H9 (cell line): ENCODE data around the gene ZSCAN22. TPM values are rescaled to one million over a fixed set of nuclear protein-coding genes. Genes with fewer than 3 reads are reported as not detected.

Experiments used
- DNase-seq: peaks from one replicate; pipeline ENCODE4 v3.0.0-alpha.2; 2017
- H2AFZ ChIP-seq: one replicate; pipeline ENCODE4 v1.6.1; 2013; ENCODE audit warnings: mild to moderate bottlenecking, low read length, control low read depth, moderate library complexity
- H2AK5ac ChIP-seq: 2 replicates; pipeline ENCODE4 v1.6.1; 2013; ENCODE audit warnings: low read length, control low read depth, mixed read lengths; ENCODE audit not compliant: insufficient read length
- H2BK120ac ChIP-seq: one replicate; pipeline ENCODE4 v1.6.1; 2013; ENCODE audit warnings: low read depth, mild to moderate bottlenecking, low read length, control low read depth, inconsistent platforms; ENCODE audit not compliant: poor library complexity, severe bottlenecking
- H2BK12ac ChIP-seq: 2 replicates; pipeline ENCODE4 v1.6.1; 2013; ENCODE audit warnings: low read length, control low read depth, mixed read lengths, low read depth; ENCODE audit not compliant: insufficient read length
- H2BK15ac ChIP-seq: 2 replicates; pipeline ENCODE4 v1.6.1; 2013; ENCODE audit warnings: low read depth, low read length, control low read depth
- H2BK20ac ChIP-seq: one replicate; pipeline ENCODE4 v1.6.1; 2013; ENCODE audit warnings: low read depth, mild to moderate bottlenecking, low read length, control low read depth, inconsistent platforms; ENCODE audit not compliant: poor library complexity, severe bottlenecking
- H2BK5ac ChIP-seq: 2 replicates; pipeline ENCODE4 v1.6.1; 2013; ENCODE audit warnings: low read length, control low read depth, mixed read lengths; ENCODE audit not compliant: insufficient read length
- H3K14ac ChIP-seq: 2 replicates; pipeline ENCODE4 v1.6.1; 2013; ENCODE audit warnings: low read length, control low read depth; ENCODE audit not compliant: insufficient read depth
- H3K18ac ChIP-seq: 2 replicates; pipeline ENCODE4 v1.6.1; 2013; ENCODE audit warnings: low read depth, mild to moderate bottlenecking, mixed read lengths, low read length, control low read depth; ENCODE audit not compliant: insufficient read length
- H3K23ac ChIP-seq: 2 replicates; pipeline ENCODE4 v1.6.1; 2013; ENCODE audit warnings: low read length, control low read depth, mixed read lengths, low read depth; ENCODE audit not compliant: insufficient read length
- H3K23me2 ChIP-seq: 2 replicates; pipeline ENCODE4 v1.6.1; 2013; ENCODE audit warnings: low read depth, mild to moderate bottlenecking, mixed read lengths, low read length, control low read depth; ENCODE audit not compliant: insufficient read length, poor library complexity, severe bottlenecking
- H3K27ac ChIP-seq: 2 replicates; pipeline ENCODE4 v1.5.1; 2013; ENCODE audit warnings: low read length, control low read depth, mixed read lengths, low read depth; ENCODE audit not compliant: insufficient read length
- H3K27me3 ChIP-seq: 2 replicates; pipeline ENCODE4 v1.6.1; 2013; ENCODE audit warnings: low read length, control low read depth, inconsistent platforms; ENCODE audit not compliant: insufficient read depth
- H3K4ac ChIP-seq: 2 replicates; pipeline ENCODE4 v1.6.1; 2013; ENCODE audit warnings: low read depth, mild to moderate bottlenecking, control low read depth, inconsistent platforms, low read length, moderate library complexity
- H3K4me1 ChIP-seq: 2 replicates; pipeline ENCODE4 v1.6.1; 2013; ENCODE audit warnings: low read length, control low read depth, inconsistent platforms; ENCODE audit not compliant: insufficient read depth
- H3K4me2 ChIP-seq: 2 replicates; pipeline ENCODE4 v1.6.1; 2013; ENCODE audit warnings: low read length, control low read depth, mixed read lengths; ENCODE audit not compliant: insufficient read length, insufficient read depth
- H3K56ac ChIP-seq: 2 replicates; pipeline ENCODE4 v1.6.1; 2013; ENCODE audit warnings: low read depth, mild to moderate bottlenecking, mixed read lengths, low read length, control low read depth; ENCODE audit not compliant: insufficient read length
- H3K79me1 ChIP-seq: 2 replicates; pipeline ENCODE4 v1.6.1; 2013; ENCODE audit warnings: low read depth, mild to moderate bottlenecking, moderate library complexity, low read length, control low read depth, inconsistent platforms; ENCODE audit not compliant: insufficient read depth, poor library complexity, severe bottlenecking
- H3K79me2 ChIP-seq: 2 replicates; pipeline ENCODE4 v1.6.1; 2013; ENCODE audit warnings: low read length, control low read depth, inconsistent platforms; ENCODE audit not compliant: insufficient read depth
- H3K9ac ChIP-seq: 2 replicates; pipeline ENCODE4 v1.6.1; 2013; ENCODE audit warnings: low read length, control low read depth, mixed read lengths; ENCODE audit not compliant: insufficient read length; ENCODE audit errors: extremely low read depth
- H3K9me3 ChIP-seq: one replicate; pipeline ENCODE4 v1.6.1; 2013; ENCODE audit warnings: low read depth, low read length, inconsistent platforms; ENCODE audit not compliant: control insufficient read depth
- H3T11ph ChIP-seq: one replicate; pipeline ENCODE4 v1.6.1; 2013; ENCODE audit warnings: mild to moderate bottlenecking, low read length, control low read depth, inconsistent platforms
- H4K20me1 ChIP-seq: one replicate; pipeline ENCODE4 v1.6.1; 2013; ENCODE audit not compliant: control insufficient read depth, insufficient read length, insufficient read depth
- H4K5ac ChIP-seq: 2 replicates; pipeline ENCODE4 v1.6.1; 2013; ENCODE audit warnings: low read depth, mild to moderate bottlenecking, mixed read lengths, low read length, control low read depth; ENCODE audit not compliant: insufficient read length
- H4K8ac ChIP-seq: replicated peaks from 2 replicates; pipeline ENCODE4 v1.6.1; 2013; ENCODE audit warnings: low read length, control low read depth, mixed read lengths, low read depth; ENCODE audit not compliant: insufficient read length
- H4K91ac ChIP-seq: 2 replicates; pipeline ENCODE4 v1.6.1; 2013; ENCODE audit warnings: low read depth, mild to moderate bottlenecking, moderate library complexity, mixed read lengths, low read length, control low read depth; ENCODE audit not compliant: insufficient read length
- H3K27ac Mint-ChIP-seq, 3 experiments: 2 replicates in 2 of 3; 3 replicates in 1 of 3; pipeline ENCODE4 v1.8.0; 2020 to 2021; ENCODE audit warnings: mixed read lengths in 3 of 3, mild to moderate bottlenecking in 1 of 3, moderate library complexity in 1 of 3
- H3K27me3 Mint-ChIP-seq: 2 replicates; pipeline ENCODE4 v1.8.0; 2021; ENCODE audit warnings: low read depth, mild to moderate bottlenecking, moderate library complexity, mixed read lengths
- H3K36me3 Mint-ChIP-seq, 3 experiments: 2 replicates in 2 of 3; 3 replicates in 1 of 3; pipeline ENCODE4 v1.8.0; 2020 to 2021; ENCODE audit warnings: low read depth in 3 of 3, mixed read lengths in 3 of 3; ENCODE audit not compliant: insufficient read depth in 1 of 3
- H3K4me1 Mint-ChIP-seq, 2 experiments: 2 replicates each; pipeline ENCODE4 v1.8.0; 2020; ENCODE audit warnings: mixed read lengths in 2 of 2
- H3K4me3 Mint-ChIP-seq, 2 experiments: 2 replicates in 1 of 2; 3 replicates in 1 of 2; pipeline ENCODE4 v1.8.0; 2020 to 2021; ENCODE audit warnings: mild to moderate bottlenecking in 2 of 2, mixed read lengths in 2 of 2, moderate library complexity in 1 of 2
- H3K9me3 Mint-ChIP-seq, 2 experiments: 2 replicates in 1 of 2; 3 replicates in 1 of 2; pipeline ENCODE4 v1.8.0; 2020; ENCODE audit warnings: mild to moderate bottlenecking in 2 of 2, mixed read lengths in 2 of 2, moderate library complexity in 1 of 2
- CTCF ChIP-seq: fragments of 200-600 bp; sonication (generic); conservative IDR thresholded peaks from 3 replicates; pipeline ENCODE4 v1.8.0; 2021; ENCODE audit warnings: antibody characterized with exemption, mild to moderate bottlenecking
- WGBS: extraction: QIAGEN DNeasy Blood & Tissue Kit; methylation state at CpG from one replicate; pipeline ENCODE4 v1.1.7; 2013; ENCODE audit warnings: missing lambda C conversion rate, low lambda C conversion rate, mixed read lengths; ENCODE audit not compliant: insufficient read length; ENCODE audit errors: extremely low coverage; 5-methylcytosine and 5-hydroxymethylcytosine counted together
- total RNA-seq: library from RNA; stranded (reverse); gene quantifications from 2 replicates; pipeline ENCODE4 v1.2.1, GENCODE V29; 2021

Gene ZSCAN22
- total RNA-seq, 1 experiment from 2014 or later: 4.8 TPM

GRCh38 chr19:58332697-58333096 is 5.9 kb downstream of the ZSCAN22 start:
- Histone ChIP-seq H3K18ac (no peak overlapping the region), H3K23me2 (no peaks in the 10 kb centered on the region), H2BK20ac (no peak overlapping the region), H4K5ac (no peak overlapping the region), H3K9me3 (no peaks in the 10 kb centered on the region), H2AK5ac (no peak overlapping the region), H3K4me2 (no peak overlapping the region), H3K4me1 (no peaks in the 10 kb centered on the region), H4K91ac (no peak overlapping the region), H3K79me2 (no peaks in the 10 kb centered on the region), H3K14ac (no peak overlapping the region), H3K27ac (no peak overlapping the region), H4K20me1 (no peaks in the 10 kb centered on the region), H3K27me3 (no peaks in the 10 kb centered on the region), H3K79me1 (no peaks in the 10 kb centered on the region), H2BK12ac (no peak overlapping the region), H3K9ac (no peak overlapping the region), H2BK5ac (no peak overlapping the region), H2BK15ac (no peak overlapping the region), H3K23ac (no peak overlapping the region), H4K8ac (no peak overlapping the region), H3T11ph (no peak overlapping the region), H3K4ac (no peak overlapping the region), H2BK120ac (no peak overlapping the region), H3K56ac (no peak overlapping the region), H2AFZ (no peak overlapping the region)
- WGBS: no CpG with 5 or more reads among the region's 1 CpG
- H3K36me3 Mint-ChIP-seq: peaks cover 0 to 8% (median 6%) of the 10 kb centered on the region in 3 experiments; a peak in 4 of 7 replicates
- TF ChIP-seq CTCF: no peak
- no peaks in the 10 kb centered on the region for H3K9me3 Mint-ChIP-seq
- peaks cover 4 to 5% of the 10 kb centered on the region in 2 experiments; a peak in 3 of 4 replicates for H3K4me1 Mint-ChIP-seq
- no peaks in the 10 kb centered on the region for H3K27me3 Mint-ChIP-seq
- no peak overlapping the region; a peak in 1 of 5 replicates for H3K4me3 Mint-ChIP-seq
- no peak for DNase-seq
- H3K27ac Mint-ChIP-seq: no peak overlapping the region
